ENCODE measurements around the gene FLNB. TPM values are rescaled to one million over a fixed set of nuclear protein-coding genes. Genes with fewer than 3 reads are reported as not detected.

The FLNB gene
- total and polyA plus RNA-seq, 9 of the 15 experiments (the other 6 are each of a cell fraction or from before 2014, with no cell fraction given) = 9.4 to 48.1 (median 25.6) TPM

- TF ChIP-seq, protein P1, sequence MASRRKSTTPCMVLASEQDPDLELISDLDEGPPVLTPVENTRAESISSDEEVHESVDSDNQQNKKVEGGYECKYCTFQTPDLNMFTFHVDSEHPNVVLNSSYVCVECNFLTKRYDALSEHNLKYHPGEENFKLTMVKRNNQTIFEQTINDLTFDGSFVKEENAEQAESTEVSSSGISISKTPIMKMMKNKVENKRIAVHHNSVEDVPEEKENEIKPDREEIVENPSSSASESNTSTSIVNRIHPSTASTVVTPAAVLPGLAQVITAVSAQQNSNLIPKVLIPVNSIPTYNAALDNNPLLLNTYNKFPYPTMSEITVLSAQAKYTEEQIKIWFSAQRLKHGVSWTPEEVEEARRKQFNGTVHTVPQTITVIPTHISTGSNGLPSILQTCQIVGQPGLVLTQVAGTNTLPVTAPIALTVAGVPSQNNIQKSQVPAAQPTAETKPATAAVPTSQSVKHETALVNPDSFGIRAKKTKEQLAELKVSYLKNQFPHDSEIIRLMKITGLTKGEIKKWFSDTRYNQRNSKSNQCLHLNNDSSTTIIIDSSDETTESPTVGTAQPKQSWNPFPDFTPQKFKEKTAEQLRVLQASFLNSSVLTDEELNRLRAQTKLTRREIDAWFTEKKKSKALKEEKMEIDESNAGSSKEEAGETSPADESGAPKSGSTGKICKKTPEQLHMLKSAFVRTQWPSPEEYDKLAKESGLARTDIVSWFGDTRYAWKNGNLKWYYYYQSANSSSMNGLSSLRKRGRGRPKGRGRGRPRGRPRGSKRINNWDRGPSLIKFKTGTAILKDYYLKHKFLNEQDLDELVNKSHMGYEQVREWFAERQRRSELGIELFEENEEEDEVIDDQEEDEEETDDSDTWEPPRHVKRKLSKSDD (conservative IDR thresholded peaks at IDR 0.05; ENCODE audit: low read length) = no peak
- TF ChIP-seq, protein P2, sequence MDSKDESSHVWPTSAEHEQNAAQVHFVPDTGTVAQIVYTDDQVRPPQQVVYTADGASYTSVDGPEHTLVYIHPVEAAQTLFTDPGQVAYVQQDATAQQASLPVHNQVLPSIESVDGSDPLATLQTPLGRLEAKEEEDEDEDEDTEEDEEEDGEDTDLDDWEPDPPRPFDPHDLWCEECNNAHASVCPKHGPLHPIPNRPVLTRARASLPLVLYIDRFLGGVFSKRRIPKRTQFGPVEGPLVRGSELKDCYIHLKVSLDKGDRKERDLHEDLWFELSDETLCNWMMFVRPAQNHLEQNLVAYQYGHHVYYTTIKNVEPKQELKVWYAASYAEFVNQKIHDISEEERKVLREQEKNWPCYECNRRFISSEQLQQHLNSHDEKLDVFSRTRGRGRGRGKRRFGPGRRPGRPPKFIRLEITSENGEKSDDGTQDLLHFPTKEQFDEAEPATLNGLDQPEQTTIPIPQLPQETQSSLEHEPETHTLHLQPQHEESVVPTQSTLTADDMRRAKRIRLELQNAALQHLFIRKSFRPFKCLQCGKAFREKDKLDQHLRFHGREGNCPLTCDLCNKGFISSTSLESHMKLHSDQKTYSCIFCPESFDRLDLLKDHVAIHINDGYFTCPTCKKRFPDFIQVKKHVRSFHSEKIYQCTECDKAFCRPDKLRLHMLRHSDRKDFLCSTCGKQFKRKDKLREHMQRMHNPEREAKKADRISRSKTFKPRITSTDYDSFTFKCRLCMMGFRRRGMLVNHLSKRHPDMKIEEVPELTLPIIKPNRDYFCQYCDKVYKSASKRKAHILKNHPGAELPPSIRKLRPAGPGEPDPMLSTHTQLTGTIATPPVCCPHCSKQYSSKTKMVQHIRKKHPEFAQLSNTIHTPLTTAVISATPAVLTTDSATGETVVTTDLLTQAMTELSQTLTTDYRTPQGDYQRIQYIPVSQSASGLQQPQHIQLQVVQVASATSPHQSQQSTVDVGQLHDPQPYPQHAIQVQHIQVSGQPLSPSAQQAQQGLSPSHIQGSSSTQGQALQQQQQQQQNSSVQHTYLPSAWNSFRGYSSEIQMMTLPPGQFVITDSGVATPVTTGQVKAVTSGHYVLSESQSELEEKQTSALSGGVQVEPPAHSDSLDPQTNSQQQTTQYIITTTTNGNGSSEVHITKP (IDR thresholded peaks at IDR 0.05; ENCODE audit: partially characterized antibody) = no peak
- TF ChIP-seq TCFL5 (CRISPR knock-in tag; conservative IDR thresholded peaks at IDR 0.05) = no peak
- no peak for TF ChIP-seq PCBP2 (IDR thresholded peaks at IDR 0.05; ENCODE audit: low read depth, low read length, poor library complexity, severe bottlenecking)
- TF ChIP-seq EGR1 (conservative IDR thresholded peaks at IDR 0.05) = no peak
- TF ChIP-seq PYGO2 (tag; IDR thresholded peaks at IDR 0.05) = no peak
- TF ChIP-seq ZNF124 (CRISPR knock-in tag; IDR thresholded peaks at IDR 0.05) = no peak
Observed at GRCh38 chr3:57992452-57993213, 15.6 kb upstream of the FLNB start (continued).

Measured in K562 (cell line).